NCI-H2171 treated with DMSO at 0.1 percent for 48 hours (cell line): ENCODE results near the gene GREM2.

Source experiments
- DNase-seq: peaks from one replicate; lab custom pipeline; 2025; lab: John Stamatoyannopoulos, UW

GREM2 gene

DNA sequence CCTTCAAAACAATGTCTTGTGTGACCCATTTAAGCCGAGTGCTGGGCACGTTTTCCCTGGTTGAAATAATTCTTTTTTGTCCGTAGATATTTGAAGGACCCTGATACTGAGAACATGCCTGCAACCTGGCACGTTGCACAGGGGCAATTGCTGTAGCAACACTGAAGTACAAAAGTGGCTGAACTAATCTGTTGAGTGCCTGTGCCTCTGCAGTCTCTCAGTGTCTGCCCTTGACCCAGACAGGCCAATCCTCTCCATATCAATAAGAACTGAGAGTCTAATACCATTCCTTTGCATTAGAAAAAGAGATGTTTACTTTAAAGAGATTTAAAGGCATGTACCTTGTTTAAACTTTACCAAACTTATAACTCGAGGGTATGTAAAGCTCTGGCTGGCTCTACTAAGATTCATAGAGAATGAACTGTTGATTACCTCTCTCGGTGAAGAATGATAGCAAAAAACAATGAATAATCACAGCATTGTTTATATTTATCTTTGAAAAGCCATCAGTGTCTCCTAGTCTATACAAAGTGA is 2.4 kb downstream of the GREM2 start:
- no peak for DNase-seq

DNA sequence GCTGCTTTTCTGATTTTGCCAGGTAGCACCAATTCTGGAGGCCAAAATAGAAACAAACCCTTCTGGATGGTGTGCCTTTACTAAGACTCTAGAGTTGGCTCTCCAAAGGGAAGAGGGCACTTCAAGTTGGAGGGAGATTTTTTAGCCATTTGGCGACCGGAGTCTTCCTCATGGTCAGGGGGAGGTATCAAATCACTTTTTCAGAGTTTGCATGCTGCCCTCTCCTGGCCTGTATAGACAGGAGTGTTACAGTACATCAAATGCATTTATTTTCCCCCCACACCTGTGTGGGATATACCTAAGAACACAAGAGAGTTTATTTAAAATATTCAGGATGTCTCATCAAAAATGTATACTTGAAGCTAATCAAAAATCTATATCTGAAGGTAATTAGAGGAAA is 3.2 kb downstream of the GREM2 start:
- no peak for DNase-seq

DNA sequence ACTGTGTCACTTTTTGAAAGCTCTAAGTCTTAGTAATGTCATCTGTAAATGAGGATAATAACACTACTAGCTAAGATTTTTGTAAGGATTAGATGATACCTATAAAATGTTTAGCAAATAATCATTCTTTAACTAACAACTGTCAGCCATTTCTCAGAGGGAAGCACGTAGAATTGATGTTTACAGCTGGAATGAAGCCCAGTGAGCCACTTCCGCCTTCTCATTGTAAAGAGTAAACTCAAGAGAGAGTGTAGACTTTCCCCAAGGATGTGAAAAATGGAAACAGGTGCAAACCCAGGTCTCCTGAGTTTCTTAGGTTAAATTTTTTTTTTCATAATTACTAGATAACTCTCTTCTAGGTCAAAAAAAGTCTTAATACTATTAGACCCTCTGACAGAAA is 4.9 kb downstream of the GREM2 start:
- DNase-seq, result no peak

DNA sequence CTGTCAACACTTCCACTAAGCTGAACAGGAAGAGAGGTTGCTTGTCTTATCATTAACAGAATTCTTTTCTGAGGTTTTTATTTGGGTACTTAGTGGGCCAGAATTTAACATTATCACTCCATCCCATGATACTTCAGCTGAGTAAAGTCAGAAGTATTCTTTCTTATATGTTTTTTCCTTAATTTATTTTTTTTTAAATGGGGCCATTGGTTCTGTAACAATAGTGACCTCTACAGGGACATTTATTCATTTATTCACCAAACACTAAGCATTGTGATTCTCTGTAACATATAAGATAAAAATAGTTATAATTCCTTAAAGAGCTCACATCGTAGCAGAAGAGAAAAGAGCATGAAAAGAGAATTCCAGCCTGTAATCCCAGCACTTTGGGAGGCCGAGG is 9.8 kb downstream of the GREM2 start:
- no peak for DNase-seq

DNA sequence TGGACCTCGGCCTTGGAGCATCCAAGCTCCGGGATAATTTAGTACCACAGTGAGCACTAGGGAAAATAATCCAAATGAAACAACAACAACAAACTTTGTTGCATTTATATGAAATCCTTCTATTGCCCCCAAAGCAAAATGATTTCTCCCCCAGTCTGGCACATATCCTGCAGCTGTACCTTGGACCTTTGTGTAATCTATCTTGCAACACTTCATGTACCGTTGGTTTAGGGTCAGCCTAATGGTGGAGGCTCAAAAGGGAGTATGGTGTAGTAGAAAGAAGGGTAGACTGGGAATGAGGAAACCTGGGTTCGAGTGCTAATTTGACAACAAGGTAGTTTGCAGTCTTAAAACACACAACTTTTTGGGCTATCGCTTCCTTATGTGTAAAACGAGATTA is 12.1 kb downstream of the GREM2 start:
- no peak for DNase-seq

DNA sequence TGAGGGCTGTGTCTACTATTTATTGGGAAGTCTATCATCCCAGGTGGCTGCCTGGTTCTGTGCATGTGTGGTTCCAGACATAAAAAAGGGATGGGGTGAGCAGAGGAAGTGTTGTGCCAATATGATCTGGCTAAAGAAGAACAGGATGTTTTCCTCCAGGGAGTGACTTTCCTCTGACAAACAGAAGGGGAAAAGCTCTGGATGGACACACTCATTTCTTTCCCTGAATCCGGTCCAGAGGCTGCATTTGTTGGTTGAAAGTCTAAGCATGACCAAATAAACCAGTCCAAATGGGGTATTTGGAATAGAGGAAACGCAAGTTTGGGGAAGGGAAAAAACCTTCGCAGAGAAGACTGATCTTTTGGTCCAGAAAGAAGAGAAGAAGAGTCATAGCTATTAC is 12.7 kb downstream of the GREM2 start:
- DNase-seq, result no peak

DNA sequence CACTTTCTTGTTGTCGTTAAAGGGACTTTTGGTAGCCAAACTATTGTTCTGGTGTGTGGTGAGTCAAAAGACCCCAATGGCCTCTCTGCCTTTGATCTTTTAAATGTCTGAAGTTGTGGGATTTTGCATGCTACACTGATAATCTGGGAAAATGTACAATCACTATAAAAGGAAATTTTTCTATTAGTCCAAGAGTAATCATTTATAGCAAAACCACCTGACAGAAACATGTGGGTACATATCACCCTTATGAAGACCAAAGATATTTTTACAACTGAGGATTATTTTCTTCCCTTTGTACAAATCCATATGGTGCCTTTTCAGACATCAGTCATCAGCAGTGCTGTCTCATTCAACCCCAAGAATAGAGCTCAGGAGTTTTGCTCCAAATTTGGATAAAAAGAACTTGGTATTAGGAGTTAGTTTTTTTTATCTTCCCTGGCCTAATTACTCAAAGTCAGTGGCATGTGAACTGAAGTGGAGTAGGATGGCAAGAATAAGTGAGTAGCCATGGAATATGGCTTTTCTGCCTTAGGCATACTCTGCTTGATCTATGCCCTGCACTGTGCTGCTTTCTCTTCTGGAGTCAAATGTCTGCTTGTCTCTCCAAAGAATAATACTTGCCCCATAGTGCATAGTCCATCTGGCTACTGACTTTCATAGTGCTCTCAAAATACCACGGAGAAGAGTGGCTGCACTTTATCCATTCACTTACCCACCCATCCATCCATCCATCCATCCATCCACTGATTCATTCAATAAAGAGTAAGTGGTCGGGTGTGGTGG is 13.5 kb downstream of the GREM2 start:
- no peak for DNase-seq

DNA sequence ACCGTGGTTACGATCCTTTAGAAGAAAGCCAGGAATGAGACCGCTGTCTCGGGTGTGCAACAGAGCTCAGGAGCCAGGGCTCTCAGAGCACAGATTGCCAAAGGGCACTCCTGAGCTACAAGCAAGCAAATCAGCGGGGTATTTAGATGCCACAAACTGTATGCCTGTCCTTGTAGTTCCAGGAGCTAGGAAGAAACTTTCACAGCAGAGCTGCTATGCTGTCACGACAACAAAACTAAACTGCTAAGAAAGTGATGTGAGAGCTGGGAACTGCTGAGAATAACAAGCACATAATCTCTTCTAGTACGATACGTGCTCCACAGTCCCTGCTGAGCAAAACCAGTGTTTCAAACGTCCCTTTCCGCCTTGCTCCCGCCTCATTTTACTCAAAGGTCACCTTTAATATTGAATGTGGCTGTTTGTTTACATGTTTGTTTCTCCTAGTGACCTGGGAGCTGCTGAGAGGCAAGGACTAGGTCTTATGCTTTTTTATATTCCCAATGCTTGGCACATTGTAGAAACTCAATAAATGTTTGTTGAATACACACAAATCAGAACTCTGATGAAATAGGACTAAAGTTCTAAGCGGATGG is 14.7 kb downstream of the GREM2 start:
- DNase-seq, result no peak

DNA sequence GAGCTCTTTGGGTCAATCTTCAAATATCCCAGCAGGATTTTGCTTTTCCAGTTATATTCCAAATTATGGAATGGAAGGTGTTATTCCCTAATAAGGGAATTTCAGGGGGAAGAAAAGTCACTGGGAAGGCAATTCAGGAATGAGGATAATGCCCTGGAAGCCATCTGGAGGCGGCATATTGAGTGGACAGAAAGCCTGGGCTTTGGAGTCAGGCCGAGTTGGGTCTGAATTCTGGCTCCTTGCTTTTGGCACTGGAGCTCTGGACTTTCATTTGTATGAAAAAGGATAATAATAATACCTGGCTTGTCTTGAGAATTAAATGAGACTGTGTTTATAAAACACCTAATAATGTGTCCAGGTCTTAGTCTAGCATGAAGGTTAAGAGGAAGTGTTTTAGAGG is 16.5 kb downstream of the GREM2 start:
- DNase-seq, result no peak

DNA sequence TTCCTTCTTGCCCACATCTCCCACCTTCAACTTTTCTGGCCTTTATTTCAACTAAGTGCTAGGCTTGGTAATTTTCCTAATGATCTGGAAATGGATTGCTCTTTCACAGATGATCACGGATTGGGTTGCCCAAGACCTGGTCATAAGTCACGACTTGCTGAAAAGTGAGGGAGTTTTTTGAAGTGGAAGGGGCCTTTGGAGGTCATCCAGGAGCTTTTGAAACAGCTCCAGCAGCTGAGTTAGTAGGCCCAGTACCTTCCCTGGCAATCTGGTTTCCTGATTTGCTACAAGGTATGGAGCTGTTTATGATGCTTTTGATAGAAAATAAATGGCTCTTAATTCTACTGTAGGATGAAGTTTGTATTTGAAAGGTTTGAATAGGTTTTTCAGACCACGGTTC is 20.4 kb downstream of the GREM2 start:
- DNase-seq, result no peak

DNA sequence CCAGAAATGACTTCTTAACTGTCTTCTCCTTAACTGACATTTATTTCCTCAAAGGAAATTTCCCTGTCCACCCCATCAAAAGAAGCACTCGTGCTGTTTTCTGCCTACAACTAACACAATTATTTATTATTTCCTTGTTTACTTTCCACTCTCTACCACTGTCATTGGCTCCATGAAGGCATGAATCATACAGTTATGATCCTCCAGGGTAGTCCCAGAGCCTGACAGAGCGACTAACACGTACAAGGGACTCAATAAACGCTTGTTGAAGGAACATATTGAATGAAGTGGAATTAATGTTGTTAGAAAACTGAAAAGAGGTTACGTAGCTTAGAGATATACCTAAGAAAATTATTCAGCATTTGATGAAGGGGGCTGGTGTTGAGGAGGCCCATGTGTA is 20.9 kb downstream of the GREM2 start:
- no peak for DNase-seq

DNA sequence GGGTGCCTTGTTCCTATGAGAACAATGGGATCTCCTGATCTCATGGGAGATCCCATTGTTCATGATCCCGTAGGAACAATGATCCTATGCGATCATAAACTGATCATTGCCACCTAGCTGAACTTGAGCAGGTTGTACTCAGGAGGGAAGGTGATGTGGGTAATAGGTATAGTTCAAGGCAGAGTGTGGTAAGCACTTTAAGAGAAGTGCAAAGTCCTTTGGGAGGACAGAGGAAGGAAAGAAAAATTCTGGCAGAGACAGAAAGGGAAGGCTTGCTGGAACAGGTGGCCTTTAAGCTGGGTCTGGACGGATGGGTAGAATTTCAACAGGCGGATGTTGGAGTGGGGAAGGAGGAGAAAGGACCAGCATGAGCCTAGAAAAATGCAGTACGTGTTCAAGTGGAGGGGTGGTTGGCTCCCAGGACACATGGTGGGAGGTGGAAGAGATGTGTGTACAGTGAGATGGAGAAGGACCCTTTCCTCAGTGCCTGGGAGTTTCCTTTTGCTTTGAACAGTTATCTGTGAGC is 22.3 kb downstream of the GREM2 start:
- DNase-seq, result no peak

DNA sequence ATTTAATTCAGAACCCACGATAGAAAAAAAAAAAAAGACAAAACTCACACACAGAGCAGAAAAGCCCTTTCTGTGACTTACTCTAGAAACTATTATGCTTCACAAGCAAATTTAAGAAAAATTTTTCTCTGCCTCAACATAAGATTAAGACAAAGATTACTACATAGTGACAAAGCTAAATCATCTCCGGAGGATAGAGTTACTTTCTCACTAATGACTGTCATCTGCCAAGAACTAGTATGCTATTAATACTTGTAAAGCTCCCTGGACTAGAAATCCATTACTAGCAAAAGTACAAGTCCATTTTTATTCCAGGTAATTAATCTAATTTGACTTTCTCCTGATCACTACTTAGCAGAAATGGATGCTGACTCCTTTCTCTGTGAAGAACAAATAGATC is 25.9 kb downstream of the GREM2 start:
- no peak for DNase-seq

DNA sequence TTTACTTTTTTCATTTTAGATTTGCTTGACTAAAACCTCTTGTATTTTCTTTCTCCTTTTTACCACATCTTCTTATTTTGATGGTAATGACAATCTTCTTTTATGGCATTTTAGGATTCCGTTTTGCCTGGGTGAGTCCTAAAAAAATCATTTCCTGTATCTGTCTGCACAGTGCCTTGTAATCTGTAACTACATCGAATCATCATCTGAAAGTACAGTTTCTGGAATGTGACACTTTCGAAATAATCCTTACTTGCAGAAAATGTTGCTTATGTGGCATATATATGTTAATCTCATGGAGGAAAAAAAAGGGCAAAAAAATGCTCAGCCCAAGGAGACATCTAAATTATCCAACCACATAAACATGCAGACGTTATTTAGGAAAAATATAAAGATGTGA is 29.0 kb downstream of the GREM2 start:
- DNase-seq, result no peak

DNA sequence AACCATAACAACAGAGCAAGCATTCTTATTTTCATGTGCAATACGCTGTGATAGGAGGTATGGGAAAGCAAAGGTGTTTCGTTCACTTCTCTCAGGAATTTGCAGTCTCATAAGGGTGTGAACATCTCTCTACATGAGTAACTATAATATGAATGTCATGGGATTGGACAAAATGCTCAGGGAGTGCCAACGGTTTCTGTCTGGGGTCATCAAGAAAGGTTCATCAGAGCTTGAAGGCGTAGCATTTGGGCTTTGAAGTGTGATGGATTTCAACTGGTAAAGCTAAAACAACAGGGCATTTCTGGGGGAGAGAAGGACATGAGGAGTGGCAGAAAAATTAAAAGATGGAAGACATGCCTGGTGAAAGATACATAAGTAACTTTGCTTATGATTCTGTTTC is 32.4 kb downstream of the GREM2 start:
- DNase-seq, result no peak

DNA sequence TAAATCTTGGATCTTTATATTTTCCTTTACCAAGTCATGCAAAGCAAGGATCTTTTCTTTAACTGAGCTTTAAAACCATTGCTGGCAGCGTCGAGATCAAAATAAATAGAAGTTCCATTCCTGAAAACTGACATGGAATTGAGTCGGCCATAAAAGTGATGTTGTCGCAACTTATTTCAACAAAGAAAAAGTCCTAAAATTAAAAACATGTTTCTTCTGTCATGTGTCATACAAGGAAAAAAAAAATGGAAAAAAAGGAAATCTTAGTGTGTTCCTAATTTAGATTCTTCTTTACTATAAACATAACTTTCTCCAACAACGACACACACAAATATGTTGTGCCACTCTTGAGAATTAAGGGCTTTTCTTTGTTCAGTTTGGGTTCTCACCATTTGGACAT is 34.9 kb downstream of the GREM2 start:
- DNase-seq, result no peak

DNA sequence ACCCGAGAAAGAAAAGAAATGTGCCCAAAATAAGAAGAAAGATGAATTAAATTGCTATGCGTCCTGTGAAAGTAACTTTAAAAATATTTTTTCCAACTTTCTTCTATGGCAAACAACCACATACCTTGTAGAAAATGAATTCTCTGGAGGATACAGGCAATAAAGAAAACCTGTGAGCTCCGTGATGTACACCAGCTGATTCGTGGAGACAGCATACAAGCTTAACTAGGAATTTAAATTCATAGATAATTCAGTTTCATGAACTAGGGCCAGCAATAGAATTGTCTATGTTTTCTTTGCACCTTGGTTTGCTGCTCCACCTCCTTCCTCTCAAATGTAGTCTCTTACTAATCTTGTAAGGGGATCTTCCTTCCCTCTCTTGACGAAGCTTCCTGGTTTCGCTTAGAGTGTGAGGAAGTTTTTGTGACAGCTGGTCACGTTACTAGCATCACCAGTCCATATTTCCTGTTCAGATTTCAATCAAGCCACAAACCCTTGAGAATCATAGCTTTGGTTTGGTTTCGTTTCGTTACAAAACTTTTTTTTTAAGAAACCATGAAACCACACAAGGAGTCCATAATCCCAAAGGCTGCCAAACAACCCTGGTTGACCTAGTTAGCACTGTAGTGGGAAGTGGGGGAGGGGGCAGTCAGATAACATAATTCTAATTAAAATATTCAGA is 35.8 kb downstream of the GREM2 start:
- DNase-seq, result no peak

DNA sequence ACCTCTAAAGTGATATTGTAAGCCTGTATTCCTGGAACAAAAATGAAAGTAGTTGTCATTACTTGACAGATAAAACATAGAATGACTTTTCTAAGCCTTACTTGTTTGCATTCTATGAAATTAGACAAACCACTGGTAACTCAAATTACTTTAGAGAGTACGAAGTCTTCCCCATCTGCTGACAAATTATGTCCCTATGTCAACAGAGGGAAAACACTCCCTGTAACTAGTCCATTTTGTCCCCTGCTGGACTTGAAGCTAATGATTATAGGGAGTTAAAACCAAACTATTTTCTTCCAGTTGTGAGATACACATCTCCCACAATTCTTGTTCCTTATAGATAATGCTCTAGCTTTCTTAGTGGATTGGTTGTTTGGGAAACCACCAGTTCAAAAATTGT is 39.6 kb downstream of the GREM2 start:
- DNase-seq, result no peak

DNA sequence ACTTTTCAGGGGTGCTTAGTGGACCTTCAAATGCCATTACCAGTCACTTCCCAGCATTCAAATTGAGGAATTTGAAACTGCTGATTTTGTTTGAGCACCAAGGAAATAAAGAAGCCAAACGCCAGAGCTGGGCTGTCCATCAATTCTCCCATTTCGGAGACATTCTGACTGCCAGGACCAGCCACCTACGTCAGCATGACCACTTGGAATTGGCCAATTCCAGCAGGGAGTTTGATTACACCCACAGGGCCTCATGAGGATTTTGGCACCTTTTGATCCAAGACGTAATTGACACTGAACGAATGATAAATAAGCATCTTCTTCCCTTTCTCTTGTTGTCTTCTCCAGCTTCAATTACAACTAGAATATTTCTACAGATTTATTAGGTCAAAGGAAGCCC is 40.2 kb downstream of the GREM2 start:
- DNase-seq, result no peak

DNA sequence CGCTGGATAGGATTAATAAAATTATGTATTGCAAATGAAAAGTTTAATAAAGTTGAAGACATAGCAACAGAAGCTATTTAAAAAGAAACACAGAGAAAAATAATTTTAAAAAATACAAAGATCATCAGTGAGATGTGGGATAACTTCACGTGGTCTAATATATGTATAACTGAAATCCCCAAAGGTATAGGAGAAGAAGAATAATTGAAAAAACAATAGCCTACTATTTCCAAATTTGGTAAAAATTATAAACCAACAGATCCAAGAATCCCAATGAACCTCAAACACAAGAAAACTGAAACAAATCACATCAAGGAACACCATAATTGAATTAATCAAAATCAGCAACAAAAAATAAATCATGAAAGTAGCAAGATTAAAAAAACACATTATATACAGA is 44.9 kb downstream of the GREM2 start:
- DNase-seq, result no peak

DNA sequence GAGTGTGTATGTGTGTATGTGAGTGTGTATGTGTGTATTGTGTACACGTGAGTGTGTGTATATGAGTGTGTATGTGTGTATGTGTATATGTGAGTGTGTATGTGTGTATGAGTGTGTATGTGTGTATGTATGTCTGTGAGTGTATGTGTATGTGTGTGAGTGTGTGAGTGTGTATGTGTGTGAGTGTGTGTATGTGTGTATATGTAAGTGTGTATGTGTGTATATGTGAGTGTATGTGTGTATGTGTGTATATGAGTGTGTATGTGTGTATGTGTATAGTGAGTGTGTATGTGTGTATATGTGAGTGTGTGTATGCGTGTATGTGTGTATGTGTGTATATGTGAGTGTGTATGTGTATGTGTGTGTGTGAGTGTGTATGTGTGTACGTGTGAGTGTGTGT is 49.2 kb downstream of the GREM2 start:
- DNase-seq, result no peak

DNA sequence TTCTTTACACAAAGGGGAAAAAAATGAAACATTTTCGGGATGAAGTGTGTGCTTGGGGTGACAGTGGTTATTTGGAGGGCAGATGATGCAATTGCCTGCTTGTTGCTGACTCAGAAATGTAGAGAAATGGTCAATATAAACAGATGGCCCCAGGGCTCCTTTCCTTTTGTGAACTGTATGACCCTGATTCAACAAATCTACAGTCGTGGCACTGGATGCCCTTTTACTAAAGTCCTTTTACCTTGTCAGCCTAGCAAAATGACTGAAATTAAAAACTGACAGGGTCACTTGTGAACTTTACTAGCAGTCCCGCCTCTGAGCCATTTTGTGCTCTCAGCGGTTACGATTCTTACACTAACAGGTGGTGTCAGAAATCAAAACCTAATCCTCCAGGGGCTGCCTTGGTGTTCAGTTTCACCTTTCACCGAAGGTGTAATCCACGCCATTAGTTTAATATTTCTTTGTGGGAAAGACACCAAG is 49.8 kb downstream of the GREM2 start:
- peak; percentile 77 for DNase-seq

DNA sequence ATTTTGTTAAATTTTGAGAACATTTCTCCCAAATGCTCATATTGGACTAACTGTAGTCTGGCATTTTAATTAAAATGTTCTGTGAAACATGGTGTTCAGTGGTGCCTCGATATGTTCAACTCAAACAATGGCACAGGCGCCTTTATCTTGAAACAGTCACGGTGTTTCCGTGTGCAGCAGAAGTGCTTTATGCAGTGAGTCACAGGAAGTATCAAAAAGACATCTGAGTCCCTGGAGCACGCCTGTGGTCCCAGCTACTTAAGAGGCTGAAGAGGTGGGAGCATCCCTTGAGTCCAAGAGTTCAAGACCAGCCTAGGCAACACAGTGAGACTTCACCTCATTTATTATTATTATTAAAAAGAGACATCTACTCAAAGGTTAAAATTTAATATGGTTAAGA is 52.2 kb downstream of the GREM2 start:
- no peak for DNase-seq
